HCT116 (cell line): Measurements from ENCODE around the gene COL9A2. TPM values are rescaled to one million over a fixed set of nuclear protein-coding genes. Genes with fewer than 3 reads are reported as not detected.

Experiments
- ATAC-seq: fragments of 200-7000 bp; cut with Tn5 transposase; 2 replicates; pipeline ENCODE4 v1.9.1; 2020; ENCODE audit warnings: mild to moderate bottlenecking, moderate library complexity
- BruUV-seq: library from RNA; stranded (reverse); fragments of 400-500 nt; replicated peaks from 2 replicates; lab custom pipeline; 2021; lab: Mats Ljungman, UMichigan
- CTCF ChIA-PET: fragments of 300-600 bp; sonication (Branson Sonifier 250); formaldehyde crosslinking; loops from one replicate; lab custom pipeline; 2021; ENCODE audit warnings: antibody characterized with exemption; lab: Charles Lee
- POLR2A ChIA-PET: fragments of 300-600, 350-600 bp; sonication (Branson Sonifier 250); formaldehyde crosslinking; loops from one replicate; lab custom pipeline; 2021; ENCODE audit warnings: antibody characterized with exemption; lab: Charles Lee
- RAD21 ChIA-PET, 2 experiments: fragments of 300-600 bp; sonication (Branson Sonifier 250); formaldehyde crosslinking; loops; one replicate each; lab custom pipeline; 2023; ENCODE audit warnings: low total read pairs in 2 of 2; ENCODE audit not compliant: uncharacterized antibody in 2 of 2, unreplicated experiment in 2 of 2, low non-redundant PET in 1 of 2; lab: Charles Lee
- DNase-seq: peaks from one replicate; pipeline ENCODE4 v3.0.0-alpha.2; 2010; ENCODE audit warnings: low read depth, low spot score
- H2AFZ ChIP-seq: fragments of 200-600 bp; shearing (Covaris generic), sonication (generic); 2 replicates; pipeline ENCODE4 v1.6.1; 2017; ENCODE audit warnings: low read depth, mixed run types, mixed read lengths, antibody characterized with exemption, low read length; ENCODE audit not compliant: poor library complexity, severe bottlenecking
- H3K27ac ChIP-seq: 2 replicates; pipeline ENCODE4 v1.5.1; 2012; ENCODE audit warnings: low read depth, low read length
- H3K27me3 ChIP-seq: fragments of 200-600 bp; sonication (generic); 2 replicates; pipeline ENCODE4 v1.6.1; 2016; ENCODE audit warnings: mixed run types, low read length, mixed read lengths; ENCODE audit not compliant: insufficient read depth
- H3K36me3 ChIP-seq, 2 experiments: fragments of 200-500 bp in 1 of 2; fragments of 200-600 bp in 1 of 2; sonication (Bioruptor generic) in 1 of 2; sonication (generic) in 1 of 2; 2 replicates each; pipeline versions ENCODE4 v1.5.1 to v1.6.1; 2014 to 2016; ENCODE audit warnings: low read length in 2 of 2, inconsistent platforms in 1 of 2, mixed read lengths in 1 of 2, mixed run types in 1 of 2; ENCODE audit not compliant: insufficient read depth in 2 of 2, control insufficient read depth in 1 of 2
- H3K4me1 ChIP-seq, 2 experiments: fragments of 200-600 bp in 1 of 2; sonication (generic) in 1 of 2; 2 replicates each; pipeline versions ENCODE4 v1.5.1 to v1.6.1; 2012 to 2017; ENCODE audit warnings: low read length in 2 of 2, inconsistent platforms in 1 of 2, mild to moderate bottlenecking in 1 of 2, mixed read lengths in 1 of 2, mixed run types in 1 of 2, moderate library complexity in 1 of 2; ENCODE audit not compliant: insufficient read depth in 2 of 2, control insufficient read depth in 1 of 2
- H3K4me2 ChIP-seq: fragments of 200-600 bp; sonication (generic); 2 replicates; pipeline ENCODE4 v1.6.1; 2017; ENCODE audit warnings: mixed run types, low read length, mixed read lengths
- H3K4me3 ChIP-seq, 2 experiments: fragments of 200-600 bp in 1 of 2; sonication (generic) in 1 of 2; replicated peaks in 1 of 2; 2 replicates each; pipeline ENCODE4 v1.5.1; 2011 to 2016; ENCODE audit warnings: low read length in 2 of 2, control low read depth in 1 of 2, low read depth in 1 of 2, mild to moderate bottlenecking in 1 of 2, mixed read lengths in 1 of 2, mixed run types in 1 of 2
- H3K79me2 ChIP-seq: fragments of 200-600 bp; sonication (generic); 2 replicates; pipeline ENCODE4 v1.6.1; 2017; ENCODE audit warnings: mild to moderate bottlenecking, mixed run types, low read length, moderate library complexity, mixed read lengths; ENCODE audit not compliant: insufficient read depth
- H3K9ac ChIP-seq: fragments of 200-600 bp; sonication (generic); 2 replicates; pipeline ENCODE4 v1.6.1; 2016; ENCODE audit warnings: low read length, mixed read lengths
- H3K9me2 ChIP-seq: fragments of 200-600 bp; sonication (generic), shearing (Covaris generic); 2 replicates; pipeline ENCODE4 v1.6.1; 2017; ENCODE audit warnings: mixed run types, mild to moderate bottlenecking, moderate library complexity; ENCODE audit not compliant: insufficient read depth
- H3K9me3 ChIP-seq, 2 experiments: fragments of 200-500 bp in 1 of 2; fragments of 200-600 bp in 1 of 2; sonication (Bioruptor generic) in 1 of 2; sonication (generic) in 1 of 2; 2 replicates each; pipeline ENCODE4 v1.6.1; 2014 to 2017; ENCODE audit warnings: low read length in 2 of 2, mixed read lengths in 2 of 2, inconsistent platforms in 1 of 2, low read depth in 1 of 2, mild to moderate bottlenecking in 1 of 2, mixed run types in 1 of 2, moderate library complexity in 1 of 2; ENCODE audit not compliant: control insufficient read depth in 1 of 2, insufficient read depth in 1 of 2
- H4K20me1 ChIP-seq: fragments of 200-600 bp; sonication (generic), shearing (Covaris generic); 2 replicates; pipeline ENCODE4 v1.6.1; 2017; ENCODE audit warnings: mixed run types, mild to moderate bottlenecking, moderate library complexity; ENCODE audit not compliant: insufficient read depth
- EZH2 ChIP-seq: fragments of 200-600 bp; sonication (generic); IDR thresholded peaks from 2 replicates; pipeline ENCODE4 v1.6.1; 2017; ENCODE audit warnings: antibody characterized with exemption, mixed run types
- EZH2phosphoT487 ChIP-seq: fragments of 200-600 bp; IDR thresholded peaks from 2 replicates; pipeline ENCODE4 v1.6.1; 2018; ENCODE audit warnings: antibody characterized with exemption, borderline replicate concordance
- JUND ChIP-seq: IDR thresholded peaks from 2 replicates; pipeline ENCODE4 v1.6.1; 2012
- MAX ChIP-seq: IDR thresholded peaks from 2 replicates; pipeline ENCODE4 v1.6.1; 2012
- RAD21 ChIP-seq: IDR thresholded peaks from 2 replicates; pipeline ENCODE4 v1.6.1; 2012; ENCODE audit warnings: low read depth, mild to moderate bottlenecking
- REST ChIP-seq: IDR thresholded peaks from 2 replicates; pipeline ENCODE4 v1.6.1; 2012; ENCODE audit warnings: low read depth
- SIN3A ChIP-seq: IDR thresholded peaks from 2 replicates; pipeline ENCODE4 v1.6.1; 2012; ENCODE audit warnings: low read depth
- SP1 ChIP-seq: IDR thresholded peaks from 2 replicates; pipeline ENCODE4 v1.6.1; 2012; ENCODE audit warnings: low read depth
- TCF7L2 ChIP-seq: IDR thresholded peaks from 2 replicates; pipeline ENCODE4 v1.7.0; 2011; ENCODE audit warnings: borderline replicate concordance, inconsistent platforms; ENCODE audit not compliant: insufficient read depth, insufficient read length; ENCODE audit errors: extremely low read depth
- ZBTB33 ChIP-seq: IDR thresholded peaks from 2 replicates; pipeline ENCODE4 v1.6.1; 2011; ENCODE audit warnings: mild to moderate bottlenecking, low read length, moderate library complexity; ENCODE audit not compliant: insufficient replicate concordance; ENCODE audit errors: extremely low read depth
- ZFX ChIP-seq: fragments of 450-650 bp; IDR thresholded peaks from 2 replicates; pipeline ENCODE4 v1.6.1; 2017
- intact Hi-C: fragments of 100-400 bp; cut with micrococcal nuclease; formaldehyde crosslinking; loops from 2 replicates; pipeline ENCODE4 v1.10.0; 2022
- total RNA-seq: library from RNA; stranded (reverse); gene quantifications from one replicate; pipeline ENCODE4 v1.2.1, GENCODE V29; 2021; ENCODE audit not compliant: unreplicated experiment
- TF ChIP-seq, protein P1 (sequence below): IDR thresholded peaks from 2 replicates; pipeline ENCODE4 v1.6.1; 2012

The COL9A2 gene
- total RNA-seq, 1 experiment from 2014 or later, result 2.4 TPM

- CTCF ChIA-PET, result interaction anchor here (2.0 kb wide), 1 partner anchor 10 kb away, joined by 4 read pairs; no protein-coding TSS in a partner anchor
- BruUV-seq, result no TSS peak
- intact Hi-C loops, result no loop called here
- Histone ChIP-seq H3K79me2 (0 out of 2 replicates have a peak, but pooled peaks cover 4% of the 10 kb centered on the region), H3K9me3 (no peaks in the 10 kb centered on the region), H3K9me2 (no peaks in the 10 kb centered on the region), H3K36me3 (peaks cover 12 to 34% of the 10 kb centered on the region in 2 experiments), H3K4me3 (no peak overlapping the region), H3K4me2 (no peak overlapping the region), H4K20me1 (no peaks in the 10 kb centered on the region), H3K9ac (no peak overlapping the region), H3K27me3 (no peaks in the 10 kb centered on the region), H3K4me1 (no peaks in the 10 kb centered on the region), H3K27ac (no peak overlapping the region), H2AFZ (no peak overlapping the region)
- RAD21 ChIA-PET, result no interaction called here
- ATAC-seq (no peak), DNase-seq (no peak)
- POLR2A ChIA-PET, result interaction anchor here (0.8 kb wide), 1 partner anchor 10 kb away, joined by 4 read pairs; no protein-coding TSS in a partner anchor
- no peak for TF ChIP-seq REST
- TF ChIP-seq JUND, result no peak
- no peak for TF ChIP-seq SP1
- no peak for TF ChIP-seq EZH2phosphoT487
- TF ChIP-seq ZFX, result no peak
- TF ChIP-seq SIN3A, result no peak
- no peak for TF ChIP-seq MAX
- TF ChIP-seq, protein P1, sequence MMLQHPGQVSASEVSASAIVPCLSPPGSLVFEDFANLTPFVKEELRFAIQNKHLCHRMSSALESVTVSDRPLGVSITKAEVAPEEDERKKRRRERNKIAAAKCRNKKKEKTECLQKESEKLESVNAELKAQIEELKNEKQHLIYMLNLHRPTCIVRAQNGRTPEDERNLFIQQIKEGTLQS, result no peak
- no peak for TF ChIP-seq ZBTB33
- no peak for TF ChIP-seq RAD21
- no peak for TF ChIP-seq TCF7L2
- TF ChIP-seq EZH2, result no peak
Measured at GRCh38 chr1:40291293-40291692, 25.8 kb downstream of the COL9A2 start.
